Right lung (tissue), 5 donors: Measurements from ENCODE around the gene ARL8B. TPM values are rescaled to one million over a fixed set of nuclear protein-coding genes. Genes with fewer than 3 reads are reported as not detected.
"Not testable (repeated sequence)": the region's sequence is repeated elsewhere in the genome, so short reads cannot be mapped to it uniquely, and the experiment has no call there.

ENCODE experiments used
- DNase-seq, 2 donors: peaks; one replicate each; pipeline ENCODE4 v3.0.0-alpha.2; 2013
- polyA plus RNA-seq, 5 donors: library from polyadenylated mRNA; unstranded; fragments of 120-200 nt; gene quantifications; one replicate each; pipeline versions ENCODE4 v1.2.1 to v1.2.3, GENCODE V29; 2013; ENCODE audit warnings: inconsistent platforms in 1 of 5, low replicate concordance in 1 of 5; ENCODE audit not compliant: insufficient read length in 5 of 5, insufficient read depth in 1 of 5

Gene ARL8B
- polyA plus RNA-seq, 5 donors: 53.3 to 76.2 (median 69.8) TPM

GRCh38 chr3:5106371-5106770 is 15.7 kb upstream of the ARL8B start:
- DNase-seq: not testable (repeated sequence)

- not testable (repeated sequence) for DNase-seq
Measured at GRCh38 chr3:5106933-5107334, 15.2 kb upstream of the ARL8B start.

GRCh38 chr3:5110337-5110736 is 11.8 kb upstream of the ARL8B start:
- DNase-seq: no peak

- no peak for DNase-seq
Measured at GRCh38 chr3:5112043-5112442, 10.0 kb upstream of the ARL8B start.

- DNase-seq: not testable (repeated sequence)
Measured at GRCh38 chr3:5113726-5114125, 8.4 kb upstream of the ARL8B start.

GRCh38 chr3:5115506-5116162 is 6.5 kb upstream of the ARL8B start:
- no peak for DNase-seq

- DNase-seq: no peak
Measured at GRCh38 chr3:5116538-5116937, 5.6 kb upstream of the ARL8B start.

GRCh38 chr3:5120446-5120845 is 1.6 kb upstream of the ARL8B start:
- DNase-seq: no peak

- DNase-seq: peak; percentile 45 to 51
Measured at GRCh38 chr3:5122741-5123706, 932 bp downstream of the ARL8B start.

GRCh38 chr3:5123937-5124336 is 1.8 kb downstream of the ARL8B start:
- no peak for DNase-seq

- DNase-seq: no peak
Measured at GRCh38 chr3:5126586-5126985, 4.5 kb downstream of the ARL8B start.

- DNase-seq: no peak
Measured at GRCh38 chr3:5128849-5129248, 6.8 kb downstream of the ARL8B start.

- no peak for DNase-seq
Measured at GRCh38 chr3:5133239-5134018, 11.3 kb downstream of the ARL8B start.

GRCh38 chr3:5134019-5134391 is 11.9 kb downstream of the ARL8B start:
- no peak for DNase-seq

GRCh38 chr3:5134499-5134898 is 12.4 kb downstream of the ARL8B start:
- DNase-seq: no peak

- no peak for DNase-seq
Measured at GRCh38 chr3:5136211-5136918, 14.3 kb downstream of the ARL8B start.

GRCh38 chr3:5136919-5137429 is 14.9 kb downstream of the ARL8B start:
- no peak for DNase-seq

- DNase-seq: no peak
Measured at GRCh38 chr3:5138214-5138981, 16.3 kb downstream of the ARL8B start.

GRCh38 chr3:5140230-5140621 is 18.1 kb downstream of the ARL8B start:
- no peak for DNase-seq

- DNase-seq: no peak
Measured at GRCh38 chr3:5140839-5141238, 18.7 kb downstream of the ARL8B start.

- no peak for DNase-seq
Measured at GRCh38 chr3:5141760-5142159, 19.7 kb downstream of the ARL8B start.
